Measurements from ENCODE around the gene SERPINA10.

GRCh38 chr14:94239406-94239805 is 53.7 kb downstream of the SERPINA10 start:
- TF ChIP-seq, protein P1, sequence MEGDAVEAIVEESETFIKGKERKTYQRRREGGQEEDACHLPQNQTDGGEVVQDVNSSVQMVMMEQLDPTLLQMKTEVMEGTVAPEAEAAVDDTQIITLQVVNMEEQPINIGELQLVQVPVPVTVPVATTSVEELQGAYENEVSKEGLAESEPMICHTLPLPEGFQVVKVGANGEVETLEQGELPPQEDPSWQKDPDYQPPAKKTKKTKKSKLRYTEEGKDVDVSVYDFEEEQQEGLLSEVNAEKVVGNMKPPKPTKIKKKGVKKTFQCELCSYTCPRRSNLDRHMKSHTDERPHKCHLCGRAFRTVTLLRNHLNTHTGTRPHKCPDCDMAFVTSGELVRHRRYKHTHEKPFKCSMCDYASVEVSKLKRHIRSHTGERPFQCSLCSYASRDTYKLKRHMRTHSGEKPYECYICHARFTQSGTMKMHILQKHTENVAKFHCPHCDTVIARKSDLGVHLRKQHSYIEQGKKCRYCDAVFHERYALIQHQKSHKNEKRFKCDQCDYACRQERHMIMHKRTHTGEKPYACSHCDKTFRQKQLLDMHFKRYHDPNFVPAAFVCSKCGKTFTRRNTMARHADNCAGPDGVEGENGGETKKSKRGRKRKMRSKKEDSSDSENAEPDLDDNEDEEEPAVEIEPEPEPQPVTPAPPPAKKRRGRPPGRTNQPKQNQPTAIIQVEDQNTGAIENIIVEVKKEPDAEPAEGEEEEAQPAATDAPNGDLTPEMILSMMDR (IDR thresholded peaks at IDR 0.05) = no peak
- TF ChIP-seq POLR2A (IDR thresholded peaks at IDR 0.05) = no peak
